OCI-LY3 (cell line): ENCODE results near the gene ABCC6.

Experiments used
- CTCF ChIP-seq: fragments of 200-600, 300-600 bp; sonication (generic); IDR thresholded peaks from 2 replicates; pipeline ENCODE4 v1.5.1; 2014; ENCODE audit warnings: antibody characterized with exemption, low read length, low read depth
- EZH2phosphoT487 ChIP-seq: fragments of 200-600 bp; shearing (Covaris generic); IDR thresholded peaks from 2 replicates; pipeline ENCODE4 v1.6.1; 2018; ENCODE audit warnings: antibody characterized with exemption, mixed run types, low read depth

GRCh38 chr16:16176328-16176727 is 47.0 kb downstream of the ABCC6 start:
- TF ChIP-seq CTCF (no peak), EZH2phosphoT487 (no peak)
